Activated CD8-positive, alpha-beta T cell treated with anti-CD3 and anti-CD28 coated beads, Interleukin-2, amount 10 ng/mL, durations not matched to agents 7 days and 5 days (primary cell): ENCODE data around the gene TUBG1. TPM values are rescaled to one million over a fixed set of nuclear protein-coding genes. Genes with fewer than 3 reads are reported as not detected.
A peak's percentile ranks its signal among the peaks of the same experiment; 100 is the strongest.

Source experiments
- ATAC-seq: fragments of 150-1000 bp; cut with Tn5 transposase; one replicate; pipeline ENCODE4 v1.10.0; 2021; ENCODE audit warnings: moderate library complexity
- CTCF ChIA-PET: fragments of 350-600 bp; sonication (Branson Sonifier 250); formaldehyde crosslinking; loops from one replicate; lab custom pipeline; 2021; ENCODE audit warnings: antibody characterized with exemption; lab: Charles Lee
- POLR2A ChIA-PET: fragments of 350-600 bp; sonication (Branson Sonifier 250); formaldehyde crosslinking; loops from one replicate; lab custom pipeline; 2021; ENCODE audit warnings: antibody characterized with exemption; lab: Charles Lee
- DNase-seq: peaks from one replicate; pipeline ENCODE4 v3.0.0-alpha.2; 2020
- H3K27ac Mint-ChIP-seq: one replicate; pipeline ENCODE4 v1.8.0; 2021; ENCODE audit warnings: mild to moderate bottlenecking, mixed read lengths
- H3K27me3 Mint-ChIP-seq: one replicate; pipeline ENCODE4 v1.8.0; 2021; ENCODE audit warnings: low read depth, mixed read lengths
- H3K36me3 Mint-ChIP-seq: one replicate; pipeline ENCODE4 v1.8.0; 2021; ENCODE audit warnings: low read depth, mixed read lengths
- H3K4me1 Mint-ChIP-seq: one replicate; pipeline ENCODE4 v1.8.0; 2021; ENCODE audit warnings: low read depth, mixed read lengths
- H3K4me3 Mint-ChIP-seq: one replicate; pipeline ENCODE4 v1.8.0; 2021; ENCODE audit warnings: mild to moderate bottlenecking, mixed read lengths
- H3K9me3 Mint-ChIP-seq: one replicate; pipeline ENCODE4 v1.8.0; 2022; ENCODE audit warnings: mixed read lengths; ENCODE audit not compliant: insufficient read depth
- total RNA-seq, 2 experiments: library from RNA; stranded (reverse); gene quantifications; one replicate each; pipeline ENCODE4 v1.2.3, GENCODE V29; 2021

TUBG1 gene
- total RNA-seq, 2 experiments from 2014 or later: 82.3 to 83.4 TPM

DNA sequence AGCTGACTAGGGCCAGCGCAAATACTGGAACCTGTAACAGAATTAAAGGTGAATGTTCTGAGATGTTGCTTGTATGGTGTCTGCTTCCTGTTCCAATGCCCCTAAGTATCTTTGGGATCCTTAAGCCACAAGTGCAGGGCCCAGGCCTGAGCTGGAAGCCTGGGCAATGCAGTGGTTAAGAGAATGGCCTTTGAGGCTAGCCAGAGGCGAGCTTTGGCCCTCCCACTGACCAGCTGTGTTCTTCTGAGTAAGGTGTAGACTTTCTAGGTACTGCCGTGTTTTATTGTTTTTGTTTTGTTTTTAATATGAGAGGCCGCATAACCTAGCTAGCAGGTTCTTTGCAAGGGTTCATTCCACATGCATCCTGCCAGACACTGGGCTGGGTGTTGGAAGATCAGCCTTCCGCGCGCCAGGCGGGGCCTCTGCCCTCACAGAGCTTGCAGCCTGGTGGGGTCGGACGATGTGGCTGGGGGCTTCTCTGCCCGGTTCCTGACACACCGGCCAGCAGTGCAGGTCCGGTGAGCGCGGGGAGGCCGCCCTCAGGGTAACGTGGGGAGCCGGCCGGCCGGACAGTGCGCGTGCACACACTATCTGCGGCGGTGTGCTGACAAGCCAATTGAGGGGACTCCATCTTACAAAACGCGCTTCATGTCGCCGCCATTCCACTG lies 43.1 kb upstream of the TUBG1 start:
- ChIA-PET CTCF (interaction anchor here (1.9 to 6.0 kb wide), 2 partner anchors 11 to 117 kb away, joined by 5 to 57 read pairs; partner anchors contain the start of gene PSMC3IP), POLR2A (interaction anchor here (0.6 to 4.1 kb wide), 8 partner anchors 9 to 207 kb away, joined by 3 to 47 read pairs (median 3); partner anchors contain the start of genes PSMC3IP and RETREG3)
- Mint-ChIP-seq H3K4me1 (peaks cover 66% of the 10 kb centered on the region), H3K27ac (peak overlapping the region; percentile 98), H3K36me3 (peaks cover 72% of the 10 kb centered on the region), H3K4me3 (peak overlapping the region; percentile 85), H3K9me3 (no peaks in the 10 kb centered on the region), H3K27me3 (no peaks in the 10 kb centered on the region)
- ATAC-seq (no peak), DNase-seq (no peak)

DNA sequence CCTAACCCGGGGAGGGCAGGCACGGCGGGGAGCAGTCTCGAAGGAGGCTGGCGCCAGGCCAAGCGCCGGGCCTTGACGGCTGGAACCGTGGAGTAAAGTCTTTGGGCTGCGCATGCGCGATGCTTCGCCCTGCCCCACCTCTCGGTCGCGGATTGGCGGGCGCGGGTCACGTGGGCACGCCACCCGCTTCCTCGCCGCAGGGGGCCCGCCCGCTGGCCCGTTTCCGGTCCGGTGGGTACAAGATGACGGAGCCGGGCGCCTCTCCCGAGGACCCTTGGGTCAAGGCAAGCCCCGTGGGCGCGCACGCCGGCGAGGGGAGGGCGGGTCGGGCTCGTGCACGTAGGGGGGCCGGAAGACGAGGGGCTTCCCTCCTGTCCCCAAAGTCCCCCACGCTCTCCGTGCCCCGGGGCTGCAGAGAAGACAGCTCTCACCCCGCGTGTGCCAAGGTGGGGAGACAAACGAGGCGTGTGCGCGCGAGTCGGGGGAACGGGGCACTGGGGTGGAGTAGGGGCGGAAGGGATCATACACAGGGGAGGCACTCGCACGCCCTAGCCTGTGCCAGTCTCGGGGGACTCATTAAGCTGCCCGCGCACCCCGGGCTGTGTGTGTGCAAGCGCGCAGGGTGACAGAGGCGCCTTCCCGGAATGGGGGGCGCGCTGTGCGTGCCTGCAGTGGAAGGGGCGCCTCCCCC lies 42.5 kb upstream of the TUBG1 start, which contains the start of gene MLX:
TSS of gene MLX (plus strand) at position 218 of the 691 bp plus-strand sequence. CDS start at position 243, 25 bp downstream.
- no peaks in the 10 kb centered on the region for H3K9me3 Mint-ChIP-seq
- H3K4me1 Mint-ChIP-seq: peaks cover 64% of the 10 kb centered on the region
- CTCF ChIA-PET: interaction anchor here (0.7 to 6.0 kb wide), 8 partner anchors 10 to 196 kb away, joined by 3 to 57 read pairs (median 4); partner anchors contain the start of genes NAGLU, PSMC3IP, RETREG3 and TUBG1
- H3K4me3 Mint-ChIP-seq: peak within 1 kb of the TSS; percentile 85
- peaks cover 79% of the 10 kb centered on the region for H3K36me3 Mint-ChIP-seq
- DNase-seq: peak; percentile 93
- no peaks in the 10 kb centered on the region for H3K27me3 Mint-ChIP-seq
- POLR2A ChIA-PET: interaction anchor here (0.6 to 4.1 kb wide), 10 partner anchors 10 to 794 kb away, joined by 3 to 47 read pairs (median 4); partner anchors contain the start of gene PSMC3IP
- ATAC-seq: peak; percentile 75
- peak within 1 kb of the TSS; percentile 98 for H3K27ac Mint-ChIP-seq

- DNase-seq (no peak), ATAC-seq (no peak)
- Mint-ChIP-seq H3K27ac (peak overlapping the region; percentile 68), H3K9me3 (no peaks in the 10 kb centered on the region), H3K27me3 (no peaks in the 10 kb centered on the region), H3K4me1 (peaks cover 63% of the 10 kb centered on the region), H3K4me3 (peak overlapping the region; percentile 85), H3K36me3 (peaks cover 83% of the 10 kb centered on the region)
- CTCF ChIA-PET: interaction anchor here (1.2 to 6.0 kb wide), 4 partner anchors 9 to 115 kb away, joined by 3 to 57 read pairs (median 5); partner anchors contain the start of genes PSMC3IP, RETREG3 and TUBG1
- POLR2A ChIA-PET: interaction anchor here (0.8 to 4.1 kb wide), 3 partner anchors 9 to 38 kb away, joined by 4 to 47 read pairs (median 5); partner anchors contain the start of gene PSMC3IP
Measured at GRCh38 chr17:42568341-42569111, 41.0 kb upstream of the TUBG1 start.

GRCh38 chr17:42571435-42572225 lies 37.9 kb upstream of the TUBG1 start:
- ATAC-seq: no peak
- ChIA-PET CTCF (interaction anchor here (1.0 kb wide), 1 partner anchor 44 kb away, joined by 3 read pairs; no protein-coding TSS in a partner anchor), POLR2A (interaction anchor here (0.7 to 1.3 kb wide), 2 partner anchors 30 to 253 kb away, joined by 3 read pairs; no protein-coding TSS in a partner anchor)
- Mint-ChIP-seq H3K36me3 (peaks cover 80% of the 10 kb centered on the region), H3K27ac (no peak overlapping the region), H3K27me3 (no peaks in the 10 kb centered on the region), H3K4me3 (no peak overlapping the region), H3K9me3 (no peaks in the 10 kb centered on the region), H3K4me1 (peaks cover 69% of the 10 kb centered on the region)
- DNase-seq: no peak

DNA sequence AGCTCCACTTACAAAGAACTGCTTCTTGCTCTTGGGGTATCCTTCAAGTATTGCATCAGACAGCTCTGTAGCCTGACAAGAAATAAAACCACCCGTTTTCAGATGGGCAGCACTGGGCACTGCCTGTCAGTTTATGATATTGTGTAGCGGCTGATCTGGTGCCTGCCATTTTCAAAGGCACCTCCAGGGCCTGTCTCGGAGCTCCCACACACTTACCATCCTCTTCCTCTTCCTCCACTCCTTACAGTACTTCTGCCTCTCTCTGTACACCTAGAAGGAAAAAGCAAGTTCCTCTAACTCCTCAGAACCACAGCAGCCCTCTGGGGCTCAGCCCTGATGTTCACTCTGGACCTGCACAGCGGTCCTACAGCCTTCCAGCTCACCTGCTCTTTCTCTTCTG lies 36.4 kb upstream of the TUBG1 start:
- peaks cover 65% of the 10 kb centered on the region for H3K4me1 Mint-ChIP-seq
- DNase-seq (no peak), ATAC-seq (no peak)
- peak overlapping the region; percentile 53 for H3K27ac Mint-ChIP-seq
- ChIA-PET CTCF (no interaction called here), POLR2A (no interaction called here)
- H3K9me3 Mint-ChIP-seq: no peaks in the 10 kb centered on the region
- no peak overlapping the region for H3K4me3 Mint-ChIP-seq
- H3K27me3 Mint-ChIP-seq: no peaks in the 10 kb centered on the region
- H3K36me3 Mint-ChIP-seq: peaks cover 82% of the 10 kb centered on the region

DNA sequence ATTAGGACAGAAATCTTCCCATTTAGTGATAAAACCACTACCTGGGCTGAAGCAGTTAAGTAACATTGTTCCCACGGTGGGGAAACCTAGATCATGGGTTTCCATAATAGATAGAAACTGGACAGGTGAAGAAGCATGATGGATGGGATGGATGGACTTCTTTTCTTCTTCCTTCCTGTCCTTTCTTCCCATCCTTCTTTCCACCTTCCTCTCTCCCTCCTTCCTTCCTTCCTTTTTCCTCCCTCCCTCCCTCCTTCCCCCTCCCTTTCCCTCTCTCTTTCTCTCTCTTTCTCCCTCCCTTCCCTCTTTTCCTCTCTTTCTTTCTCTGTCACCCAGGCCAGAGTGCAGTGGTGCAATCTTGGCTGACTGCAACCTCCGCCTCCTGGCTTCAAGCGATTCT lies 35.0 kb upstream of the TUBG1 start:
- ATAC-seq (no peak), DNase-seq (no peak)
- POLR2A ChIA-PET: interaction anchor here (0.8 kb wide), 1 partner anchor 20 kb away, joined by 3 read pairs; no protein-coding TSS in a partner anchor
- CTCF ChIA-PET: interaction anchor here (1.9 to 4.5 kb wide), 2 partner anchors 107 to 187 kb away, joined by 5 to 113 read pairs; partner anchors contain the start of gene RAMP2
- no peaks in the 10 kb centered on the region for H3K27me3 Mint-ChIP-seq
- peaks cover 62% of the 10 kb centered on the region for H3K4me1 Mint-ChIP-seq
- H3K4me3 Mint-ChIP-seq: no peak overlapping the region
- no peaks in the 10 kb centered on the region for H3K9me3 Mint-ChIP-seq
- H3K36me3 Mint-ChIP-seq: peaks cover 75% of the 10 kb centered on the region
- H3K27ac Mint-ChIP-seq: no peak overlapping the region

- Mint-ChIP-seq H3K4me1 (peaks cover 50% of the 10 kb centered on the region), H3K27me3 (no peaks in the 10 kb centered on the region), H3K9me3 (no peaks in the 10 kb centered on the region), H3K36me3 (peaks cover 68% of the 10 kb centered on the region), H3K4me3 (peak overlapping the region; percentile 98), H3K27ac (peak overlapping the region; percentile 84)
- CTCF ChIA-PET: interaction anchor here (0.6 to 5.1 kb wide), 24 partner anchors 11 to 420 kb away, joined by 3 to 113 read pairs (median 12); partner anchors contain the start of genes BECN1, CCR10, MLX and NAGLU
- peak; percentile 17 for ATAC-seq
- DNase-seq: no peak
- POLR2A ChIA-PET: interaction anchor here (0.8 to 3.9 kb wide), 10 partner anchors 9 to 465 kb away, joined by 3 to 47 read pairs (median 8); partner anchors contain the start of genes COASY, DHX58, MLX and RETREG3
Measured at GRCh38 chr17:42577140-42577531, 32.3 kb upstream of the TUBG1 start.

DNA sequence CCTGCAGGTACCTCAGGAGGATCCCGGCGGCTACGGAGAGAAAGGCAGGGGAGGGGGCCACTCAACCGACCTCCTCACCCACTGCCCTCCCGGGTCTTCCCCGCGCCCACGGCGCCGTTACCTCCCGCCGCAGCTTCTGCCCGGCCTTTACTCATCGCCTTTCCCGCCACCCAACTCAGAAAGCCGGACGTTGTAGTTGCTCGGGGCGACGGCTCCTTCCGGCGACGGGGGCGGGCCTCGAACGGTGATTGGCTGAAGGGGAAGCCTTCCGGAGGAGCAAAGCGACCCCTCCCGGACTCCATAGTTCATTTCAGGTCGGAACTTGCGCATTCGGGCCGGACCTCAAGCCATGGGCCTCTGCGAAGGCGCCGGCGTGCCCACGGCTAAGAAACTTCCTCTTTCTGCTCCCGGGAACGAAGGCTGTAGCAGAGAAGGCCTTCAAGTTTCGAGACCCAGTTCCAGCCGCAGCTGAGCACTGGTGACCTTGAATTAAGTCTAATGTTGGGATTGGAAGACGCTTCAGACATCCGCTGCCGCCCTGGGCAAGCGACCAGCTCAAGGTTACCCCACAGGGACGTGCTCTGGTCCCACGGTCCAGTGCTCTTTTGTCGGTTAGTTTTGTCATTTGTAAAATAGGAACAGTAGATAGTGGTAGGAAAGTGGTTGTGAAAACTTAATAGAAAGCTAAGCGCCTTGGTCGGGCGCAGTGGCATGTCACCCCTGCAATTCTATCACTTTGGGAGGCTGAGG lies 31.8 kb upstream of the TUBG1 start, which contains the start of gene PSMC3IP:
TSS of gene PSMC3IP (minus strand) at position 198 of the 750 bp plus-strand sequence. CDS start at position 155, 43 bp downstream.
- H3K27ac Mint-ChIP-seq: peak within 1 kb of the TSS; percentile 96
- DNase-seq (peak; percentile 97), ATAC-seq (peak; percentile 91)
- peaks cover 66% of the 10 kb centered on the region for H3K36me3 Mint-ChIP-seq
- H3K27me3 Mint-ChIP-seq: no peaks in the 10 kb centered on the region
- POLR2A ChIA-PET: interaction anchor here (0.6 to 3.9 kb wide), 14 partner anchors 9 to 791 kb away, joined by 3 to 47 read pairs (median 6); partner anchors contain the start of genes BECN1, DHX58, MLX and RETREG3
- CTCF ChIA-PET: interaction anchor here (0.6 to 5.1 kb wide), 58 partner anchors 7 to 420 kb away, joined by 3 to 113 read pairs (median 7); partner anchors contain the start of genes BECN1, CCR10, CNTNAP1 and MLX
- H3K4me1 Mint-ChIP-seq: peaks cover 49% of the 10 kb centered on the region
- H3K4me3 Mint-ChIP-seq: peak within 1 kb of the TSS; percentile 98
- H3K9me3 Mint-ChIP-seq: no peaks in the 10 kb centered on the region

GRCh38 chr17:42578282-42578869 lies 31.1 kb upstream of the TUBG1 start:
- H3K27ac Mint-ChIP-seq: peak overlapping the region; percentile 96
- H3K9me3 Mint-ChIP-seq: no peaks in the 10 kb centered on the region
- peak overlapping the region; percentile 98 for H3K4me3 Mint-ChIP-seq
- H3K36me3 Mint-ChIP-seq: peaks cover 65% of the 10 kb centered on the region
- H3K27me3 Mint-ChIP-seq: no peaks in the 10 kb centered on the region
- ChIA-PET CTCF (interaction anchor here (0.7 to 5.1 kb wide), 60 partner anchors 8 to 419 kb away, joined by 3 to 113 read pairs (median 6); partner anchors contain the start of genes BECN1, CCR10, CNTNAP1 and MLX), POLR2A (interaction anchor here (0.6 to 3.9 kb wide), 11 partner anchors 10 to 790 kb away, joined by 3 to 47 read pairs (median 7); partner anchors contain the start of genes BECN1, MLX, RETREG3 and TUBG1)
- DNase-seq (peak; percentile 84), ATAC-seq (peak; percentile 54)
- H3K4me1 Mint-ChIP-seq: peaks cover 43% of the 10 kb centered on the region
